Measurements from ENCODE around the gene MTMR3. TPM values are rescaled to one million over a fixed set of nuclear protein-coding genes. Genes with fewer than 3 reads are reported as not detected.

Gene MTMR3
- total RNA-seq, 1 experiment from 2014 or later: 12.1 TPM

- H3K79me2 ChIP-seq (ENCODE audit: low read length): peaks cover 8% of the 10 kb centered on the region
- DNase-seq (peak; percentile 19), ATAC-seq (no peak)
- H3K9ac ChIP-seq (ENCODE audit: low read length): peak overlapping the region; percentile 59
- intact Hi-C loops (cut with micrococcal nuclease): loop anchor here (2.0 to 10.0 kb wide), 2 partner anchors 41 to 153 kb away; partner anchors contain the start of gene MTMR3
- H3K9me3 ChIP-seq (ENCODE audit: low read length): no peaks in the 10 kb centered on the region
- peaks cover 8% of the 10 kb centered on the region for H3F3A ChIP-seq (ENCODE audit: low read length, unreplicated experiment)
- peak overlapping the region; percentile 88 for H3K27ac ChIP-seq (ENCODE audit: low read length)
- no peak for TF ChIP-seq EZH2phosphoT487 (IDR thresholded peaks at IDR 0.05; ENCODE audit: borderline replicate concordance, low read length)
- TF ChIP-seq, protein P1, sequence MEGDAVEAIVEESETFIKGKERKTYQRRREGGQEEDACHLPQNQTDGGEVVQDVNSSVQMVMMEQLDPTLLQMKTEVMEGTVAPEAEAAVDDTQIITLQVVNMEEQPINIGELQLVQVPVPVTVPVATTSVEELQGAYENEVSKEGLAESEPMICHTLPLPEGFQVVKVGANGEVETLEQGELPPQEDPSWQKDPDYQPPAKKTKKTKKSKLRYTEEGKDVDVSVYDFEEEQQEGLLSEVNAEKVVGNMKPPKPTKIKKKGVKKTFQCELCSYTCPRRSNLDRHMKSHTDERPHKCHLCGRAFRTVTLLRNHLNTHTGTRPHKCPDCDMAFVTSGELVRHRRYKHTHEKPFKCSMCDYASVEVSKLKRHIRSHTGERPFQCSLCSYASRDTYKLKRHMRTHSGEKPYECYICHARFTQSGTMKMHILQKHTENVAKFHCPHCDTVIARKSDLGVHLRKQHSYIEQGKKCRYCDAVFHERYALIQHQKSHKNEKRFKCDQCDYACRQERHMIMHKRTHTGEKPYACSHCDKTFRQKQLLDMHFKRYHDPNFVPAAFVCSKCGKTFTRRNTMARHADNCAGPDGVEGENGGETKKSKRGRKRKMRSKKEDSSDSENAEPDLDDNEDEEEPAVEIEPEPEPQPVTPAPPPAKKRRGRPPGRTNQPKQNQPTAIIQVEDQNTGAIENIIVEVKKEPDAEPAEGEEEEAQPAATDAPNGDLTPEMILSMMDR (conservative IDR thresholded peaks at IDR 0.05; ENCODE audit: low read depth, low read length): no peak
- no peak for TF ChIP-seq EZH2 (IDR thresholded peaks at IDR 0.05; ENCODE audit: low read length, unreplicated experiment)
- no peaks in the 10 kb centered on the region for H3K36me3 ChIP-seq (ENCODE audit: low read depth, low read length)
- no peaks in the 10 kb centered on the region for H4K20me1 ChIP-seq (ENCODE audit: low read length)
- peaks cover 32% of the 10 kb centered on the region for H3K4me1 ChIP-seq (ENCODE audit: insufficient read depth, low read length)
- peak overlapping the region; percentile 30; the same call in 1 of the 2 replicates for H3K4me3 ChIP-seq (ENCODE audit: low read length)
- POLR2A ChIA-PET (ENCODE audit: unreplicated experiment): interaction anchor here (0.6 kb wide), 2 partner anchors 41 to 979 kb away, joined by 3 to 13 read pairs; partner anchors contain the start of gene MTMR3
- CTCF ChIA-PET: no interaction called here
- no TSS peak for BruUV-seq (replicated peaks)
- H3K27me3 ChIP-seq (ENCODE audit: low read length): no peaks in the 10 kb centered on the region
- H2AFZ ChIP-seq (ENCODE audit: low read length): no peak overlapping the region
- H3K9me2 ChIP-seq (replicated peaks; ENCODE audit: low read length): no peaks in the 10 kb centered on the region
- H3K4me2 ChIP-seq (ENCODE audit: low read length): peak overlapping the region; percentile 71
Measured at GRCh38 chr22:29842172-29842571, 40.8 kb upstream of the MTMR3 start.

- peaks cover 8% of the 10 kb centered on the region for H3F3A ChIP-seq (ENCODE audit: low read length, unreplicated experiment)
- no peaks in the 10 kb centered on the region for H3K9me2 ChIP-seq (replicated peaks; ENCODE audit: low read length)
- DNase-seq: peak; percentile 94
- no peaks in the 10 kb centered on the region for H4K20me1 ChIP-seq (ENCODE audit: low read length)
- peak overlapping the region; percentile 59 for H3K9ac ChIP-seq (ENCODE audit: low read length)
- intact Hi-C loops (cut with micrococcal nuclease): loop anchor here (2.0 to 10.0 kb wide), 2 partner anchors 40 to 152 kb away; partner anchors contain the start of gene MTMR3
- H3K36me3 ChIP-seq (ENCODE audit: low read depth, low read length): no peaks in the 10 kb centered on the region
- peak overlapping the region; percentile 30; the same call in 1 of the 2 replicates for H3K4me3 ChIP-seq (ENCODE audit: low read length)
- BruUV-seq (replicated peaks): no TSS peak
- ATAC-seq: peak; percentile 85
- H3K27ac ChIP-seq (ENCODE audit: low read length): peak overlapping the region; percentile 88
- POLR2A ChIA-PET (ENCODE audit: unreplicated experiment): no interaction called here
- peaks cover 29% of the 10 kb centered on the region for H3K4me1 ChIP-seq (ENCODE audit: insufficient read depth, low read length)
- H2AFZ ChIP-seq (ENCODE audit: low read length): no peak overlapping the region
- H3K79me2 ChIP-seq (ENCODE audit: low read length): peaks cover 2% of the 10 kb centered on the region
- CTCF ChIA-PET: no interaction called here
- TF ChIP-seq EZH2 (IDR thresholded peaks at IDR 0.05; ENCODE audit: low read length, unreplicated experiment) (no peak), EZH2phosphoT487 (IDR thresholded peaks at IDR 0.05; ENCODE audit: borderline replicate concordance, low read length) (no peak)
- TF ChIP-seq, protein P1 (conservative IDR thresholded peaks at IDR 0.05; ENCODE audit: low read depth, low read length): no peak
- H3K4me2 ChIP-seq (ENCODE audit: low read length): peak overlapping the region; percentile 71
- H3K27me3 ChIP-seq (ENCODE audit: low read length): no peaks in the 10 kb centered on the region
- no peaks in the 10 kb centered on the region for H3K9me3 ChIP-seq (ENCODE audit: low read length)
Measured at GRCh38 chr22:29842740-29843139, 40.2 kb upstream of the MTMR3 start.

- intact Hi-C loops (cut with micrococcal nuclease): loop anchor here (10.0 kb wide), 1 partner anchor 149 kb away; no protein-coding TSS in a partner anchor
- no peaks in the 10 kb centered on the region for H3K27me3 ChIP-seq (ENCODE audit: low read length)
- TF ChIP-seq EZH2phosphoT487 (IDR thresholded peaks at IDR 0.05; ENCODE audit: borderline replicate concordance, low read length): no peak
- no peak for TF ChIP-seq EZH2 (IDR thresholded peaks at IDR 0.05; ENCODE audit: low read length, unreplicated experiment)
- TF ChIP-seq, protein P1 (conservative IDR thresholded peaks at IDR 0.05; ENCODE audit: low read depth, low read length): no peak
- CTCF ChIA-PET: no interaction called here
- no peak overlapping the region for H3K9ac ChIP-seq (ENCODE audit: low read length)
- H4K20me1 ChIP-seq (ENCODE audit: low read length): no peaks in the 10 kb centered on the region
- H3F3A ChIP-seq (ENCODE audit: low read length, unreplicated experiment): peaks cover 4% of the 10 kb centered on the region
- ATAC-seq (no peak), DNase-seq (no peak)
- no peaks in the 10 kb centered on the region for H3K79me2 ChIP-seq (ENCODE audit: low read length)
- no peak overlapping the region for H2AFZ ChIP-seq (ENCODE audit: low read length)
- H3K9me3 ChIP-seq (ENCODE audit: low read length): no peaks in the 10 kb centered on the region
- H3K36me3 ChIP-seq (ENCODE audit: low read depth, low read length): no peaks in the 10 kb centered on the region
- no peak overlapping the region for H3K27ac ChIP-seq (ENCODE audit: low read length)
- no peak overlapping the region for H3K4me3 ChIP-seq (ENCODE audit: low read length)
- H3K9me2 ChIP-seq (replicated peaks; ENCODE audit: low read length): no peaks in the 10 kb centered on the region
- H3K4me2 ChIP-seq (ENCODE audit: low read length): no peak overlapping the region
- no TSS peak for BruUV-seq (replicated peaks)
- peaks cover 20% of the 10 kb centered on the region for H3K4me1 ChIP-seq (ENCODE audit: insufficient read depth, low read length)
- POLR2A ChIA-PET (ENCODE audit: unreplicated experiment): no interaction called here
Measured at GRCh38 chr22:29846290-29846689, 36.7 kb upstream of the MTMR3 start.

Measured in PC-3 (cell line).